ENCODE measurements around the gene TBC1D2B.

The TBC1D2B gene

GRCh38 chr15:78024519-78024870 lies 53.0 kb downstream of the TBC1D2B start:
- no peak for DNase-seq

- no peak for DNase-seq
Measured at GRCh38 chr15:78023865-78024518, 53.5 kb downstream of the TBC1D2B start.

GRCh38 chr15:78023081-78023665 lies 54.3 kb downstream of the TBC1D2B start:
- DNase-seq = no peak

- no peak for DNase-seq
Measured at GRCh38 chr15:78021761-78022160, 55.8 kb downstream of the TBC1D2B start.

- no peak for DNase-seq
Measured at GRCh38 chr15:78020007-78020406, 57.5 kb downstream of the TBC1D2B start.

DNA sequence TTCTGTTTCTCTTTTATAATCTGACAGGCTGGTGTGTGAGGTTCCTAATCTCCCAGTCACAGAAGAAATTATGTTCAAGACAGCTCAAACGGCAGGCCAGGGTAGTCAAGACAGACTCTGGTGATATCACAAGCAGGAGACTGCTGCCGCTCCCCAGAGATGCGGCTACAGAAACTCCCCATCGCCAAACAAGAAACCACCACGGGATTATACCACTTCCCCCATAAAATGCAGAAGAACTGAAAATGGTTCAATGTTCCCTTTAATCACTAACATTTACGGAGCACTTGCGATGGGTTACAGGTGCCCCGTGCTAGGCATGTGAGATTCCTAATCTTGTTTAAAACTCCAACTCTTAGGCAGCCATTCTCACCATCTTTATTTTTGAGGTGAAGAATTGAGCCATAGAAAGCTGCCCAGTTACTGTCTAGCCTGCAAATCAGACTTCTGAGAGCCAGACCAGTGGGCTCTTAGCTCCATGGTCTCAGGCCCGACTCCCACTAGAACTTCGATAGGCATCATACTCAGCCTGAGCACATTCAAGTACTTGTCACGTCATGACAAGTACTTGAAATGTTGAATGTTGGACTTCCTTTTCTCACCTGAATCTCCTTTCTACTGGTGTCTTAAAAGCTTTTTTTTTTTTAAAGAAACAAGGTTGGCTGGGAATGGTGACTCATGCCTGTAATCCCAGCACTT lies 58.4 kb downstream of the TBC1D2B start:
- no peak for DNase-seq

GRCh38 chr15:78018445-78018844 lies 59.1 kb downstream of the TBC1D2B start:
- no peak for DNase-seq

DNA sequence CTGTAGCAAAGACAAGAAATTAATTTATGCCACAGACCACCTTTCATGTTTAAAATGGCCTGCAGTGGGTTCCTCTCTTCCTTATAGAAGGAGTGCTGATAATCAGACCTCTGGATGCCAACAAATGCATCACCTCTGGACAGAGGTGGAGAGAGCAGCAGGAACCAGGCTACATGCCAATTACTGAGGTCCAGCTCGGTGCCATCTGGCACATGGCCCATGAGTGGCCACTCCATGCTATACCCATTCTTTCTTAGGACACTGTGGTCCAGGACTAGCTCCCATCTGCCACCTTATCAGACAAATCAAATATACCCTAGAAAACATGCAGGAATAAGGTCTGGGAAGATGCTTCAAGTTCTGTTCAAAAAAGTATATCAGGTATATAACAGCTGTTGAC lies 60.7 kb downstream of the TBC1D2B start:
- DNase-seq = no peak

- no peak for DNase-seq
Measured at GRCh38 chr15:78012643-78013077, 64.9 kb downstream of the TBC1D2B start.

DNA sequence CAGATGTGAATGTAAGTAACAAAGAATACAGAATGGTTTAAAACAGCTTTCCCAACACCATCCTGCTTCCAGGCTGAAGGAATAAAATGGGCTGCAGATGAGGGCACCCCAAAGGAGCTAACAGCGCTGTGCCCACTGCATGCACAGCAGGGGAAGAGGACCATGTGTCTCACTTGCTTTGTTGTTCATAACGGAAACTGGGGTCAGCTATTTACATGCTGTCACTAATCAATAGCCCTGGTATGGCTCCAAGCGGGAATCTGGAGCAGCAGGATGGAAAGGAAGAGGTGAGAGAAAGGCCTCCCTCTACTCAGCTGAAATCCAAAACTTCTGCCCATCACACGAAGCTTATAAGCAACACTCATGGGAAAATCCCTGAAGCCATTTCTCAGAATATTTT lies 67.4 kb downstream of the TBC1D2B start:
- no peak for DNase-seq

DNA sequence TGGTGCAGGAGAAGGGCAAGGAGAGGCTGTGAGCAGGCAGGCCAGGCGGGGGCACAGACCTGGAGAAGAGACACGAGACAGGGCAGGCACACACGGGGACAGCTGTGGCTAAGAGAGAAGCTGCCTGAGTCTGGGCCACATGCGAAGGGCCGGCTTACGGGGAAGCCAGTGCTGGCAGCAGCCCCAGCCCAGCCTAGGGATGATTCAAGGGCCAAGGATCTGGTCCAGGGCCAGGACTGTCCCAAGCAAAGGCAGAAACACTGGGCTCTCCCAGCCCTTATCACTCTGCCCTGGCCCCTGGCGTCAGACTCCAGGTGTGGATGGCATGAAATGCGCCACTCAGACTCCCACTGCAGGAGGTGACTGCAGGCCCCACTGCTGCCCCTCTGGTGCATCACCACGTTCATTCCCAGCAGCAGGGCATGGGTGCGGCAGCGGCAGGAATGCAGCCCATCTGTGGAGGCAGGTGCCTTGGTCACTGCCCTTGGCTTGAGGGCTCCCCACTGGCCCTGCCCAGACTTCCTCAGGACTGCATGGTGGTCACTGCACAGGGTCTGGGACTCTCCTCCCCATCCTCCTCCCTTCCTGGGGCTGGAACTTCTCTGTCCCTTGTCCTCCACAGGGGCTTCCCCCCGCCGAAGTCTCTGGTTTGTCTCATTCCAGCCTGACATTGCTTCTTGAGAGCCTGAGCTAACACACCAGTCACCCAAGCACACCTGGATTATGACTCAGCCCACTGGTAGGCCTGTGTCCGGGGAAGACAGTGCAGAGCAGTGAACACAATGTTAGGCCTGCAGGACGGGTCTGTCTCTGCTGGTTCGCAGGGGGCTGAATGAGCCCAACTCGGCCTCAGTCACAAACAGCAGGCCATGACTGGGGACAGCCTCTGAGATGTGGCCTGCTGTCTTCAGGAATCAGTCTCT lies 69.3 kb downstream of the TBC1D2B start:
- DNase-seq = peak; percentile 38

- DNase-seq = no peak
Measured at GRCh38 chr15:78007211-78007931, 70.1 kb downstream of the TBC1D2B start.

- no peak for DNase-seq
Measured at GRCh38 chr15:78006567-78007205, 70.8 kb downstream of the TBC1D2B start.

GRCh38 chr15:78004919-78005634 lies 72.4 kb downstream of the TBC1D2B start:
- peak; percentile 20 for DNase-seq

DNA sequence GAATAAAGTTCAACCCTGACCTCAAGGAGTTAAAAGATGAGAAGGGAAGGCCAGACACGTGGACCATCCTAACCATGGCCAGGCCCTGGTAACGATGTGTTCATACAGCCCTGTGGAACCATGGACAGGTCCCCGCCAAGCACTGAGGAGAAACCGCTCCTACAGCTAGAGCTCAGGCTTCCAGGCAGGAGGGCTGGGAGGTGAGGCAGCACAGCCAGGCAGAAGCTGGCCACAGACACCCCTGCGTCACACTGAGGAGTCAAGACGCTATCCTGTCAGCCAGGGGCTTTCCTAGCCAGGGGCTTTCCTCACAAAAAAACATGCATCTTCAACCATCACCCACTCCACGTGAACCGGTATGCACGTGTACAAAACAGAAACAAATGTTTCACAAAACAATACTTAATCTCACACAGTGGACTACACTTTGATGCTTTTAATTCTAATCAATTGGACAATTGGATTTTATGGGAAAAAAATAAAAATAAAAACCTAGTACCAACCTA lies 73.2 kb downstream of the TBC1D2B start:
- DNase-seq = no peak

DNA sequence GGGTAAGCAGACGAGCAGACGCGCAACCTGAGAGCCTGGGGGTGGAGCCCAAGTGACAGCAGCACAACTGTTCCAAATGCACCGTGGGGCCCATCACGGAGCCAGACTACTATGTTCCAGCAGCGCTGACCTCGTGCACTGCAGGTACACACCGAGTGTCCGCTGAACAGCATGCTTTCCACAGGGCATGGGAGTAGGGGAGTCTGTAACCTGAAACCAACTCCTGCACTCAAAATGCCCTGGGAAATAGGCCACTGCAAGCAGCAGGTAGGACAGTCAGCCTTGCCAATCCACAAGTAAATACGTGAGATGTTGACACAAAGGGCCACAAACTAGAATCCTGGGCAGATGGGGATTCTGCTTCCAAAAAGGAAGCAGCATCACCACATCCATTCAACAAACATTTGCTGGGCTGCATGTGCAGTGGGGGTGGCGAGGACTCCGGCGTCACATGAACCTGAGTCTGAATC lies 73.9 kb downstream of the TBC1D2B start:
- DNase-seq = no peak

DNA sequence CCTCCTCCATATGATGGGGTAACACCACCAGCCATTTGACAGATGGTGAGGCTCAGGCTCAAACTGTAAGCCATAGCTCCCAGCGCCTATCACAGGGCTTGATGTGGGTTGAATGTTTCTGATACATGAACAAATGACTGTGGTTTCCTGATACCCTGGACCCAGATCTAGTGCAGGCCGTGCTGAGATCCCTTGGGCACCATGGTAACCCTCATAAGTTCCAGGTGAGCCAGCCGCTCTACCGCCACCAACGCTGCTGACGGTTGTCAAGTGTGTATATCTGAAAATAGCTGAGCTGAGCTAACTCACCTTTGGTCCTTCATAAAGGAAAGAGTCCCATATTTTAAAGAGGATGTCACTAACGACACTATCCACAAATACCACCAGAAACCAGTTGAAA lies 74.5 kb downstream of the TBC1D2B start:
- no peak for DNase-seq

DNA sequence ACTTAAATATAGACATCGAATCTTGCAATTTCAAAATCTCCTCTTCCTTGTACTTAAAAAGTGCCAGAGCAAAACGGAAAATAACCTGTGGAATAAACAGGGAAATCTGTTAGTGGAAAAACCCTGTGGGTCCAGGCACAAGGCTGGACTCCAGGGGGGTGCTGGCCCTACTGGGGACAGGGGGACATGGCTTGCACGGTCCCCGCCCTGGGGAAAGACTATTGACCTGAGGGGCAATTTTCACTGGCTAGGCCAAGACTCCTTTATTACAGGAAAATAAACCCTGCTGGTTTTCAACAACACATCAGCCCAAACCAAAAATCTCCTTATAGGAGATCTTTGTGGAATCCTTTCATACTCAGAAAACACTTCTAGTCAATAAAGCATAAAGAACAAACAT lies 75.9 kb downstream of the TBC1D2B start:
- DNase-seq = no peak

DNA sequence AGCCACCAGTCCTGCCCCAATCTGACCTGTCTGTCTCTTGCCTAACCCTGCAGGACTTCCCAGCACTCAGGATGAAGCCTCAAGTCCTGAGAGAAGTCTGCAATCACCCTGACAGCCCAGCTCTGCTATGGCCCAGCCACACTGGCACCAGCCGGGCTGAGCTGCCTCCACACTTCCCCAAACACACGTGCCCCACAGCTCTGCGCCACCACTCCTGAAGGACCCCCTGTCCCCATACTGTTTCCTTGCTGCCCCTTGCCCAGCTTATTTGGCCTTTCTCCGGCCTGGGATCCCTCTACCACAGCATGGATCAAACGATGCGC lies 76.6 kb downstream of the TBC1D2B start:
- no peak for DNase-seq

GRCh38 chr15:78000091-78000926 lies 77.2 kb downstream of the TBC1D2B start:
- no peak for DNase-seq

All from amniotic stem cell (primary cell).